Stimulated activated CD4-positive, alpha-beta T cell treated with anti-CD3 and anti-CD28 coated beads, TNF-alpha, amount 100 ng/mL, for 24 hours (primary cell): ENCODE data around the gene PFKM.

Experiments used
- DNase-seq, 3 experiments: peaks; one replicate each; pipeline ENCODE4 v3.0.0-alpha.2; 2020; ENCODE audit warnings: low read depth in 3 of 3

Gene PFKM

GRCh38 chr12:48157018-48157888 is 38.1 kb downstream of the PFKM start, which contains the start of gene ASB8:
TSS of gene ASB8 (minus strand) at chr12:48157515. CDS start at chr12:48153496, 4,019 bp downstream.
- peak; percentile 97 to 99 (median 99) for DNase-seq

DNA sequence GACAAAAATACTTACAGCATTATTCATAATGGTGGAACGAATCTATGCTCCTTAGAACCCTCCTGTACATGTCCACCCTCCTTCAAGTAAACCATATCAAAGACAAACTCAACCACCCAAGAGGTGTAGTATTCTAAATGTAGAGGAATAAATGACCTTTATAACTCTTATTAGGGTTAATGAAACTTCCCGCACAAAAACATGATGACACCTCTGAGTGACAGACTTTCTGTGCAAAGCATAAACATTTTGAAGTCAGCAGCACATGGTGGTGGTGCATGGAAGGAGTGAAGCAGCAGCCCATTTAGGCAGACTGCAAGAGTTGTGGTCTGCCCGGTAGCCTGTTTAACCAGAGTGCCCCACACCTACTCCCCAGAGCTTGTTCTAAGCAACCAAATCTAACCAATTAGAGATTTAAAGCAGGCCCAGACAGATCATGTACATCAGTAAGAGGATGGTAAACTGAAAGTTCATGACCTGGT is 38.8 kb downstream of the PFKM start:
- no peak for DNase-seq

- DNase-seq: no peak
Observed at GRCh38 chr12:48160046-48160445, 40.9 kb downstream of the PFKM start.

GRCh38 chr12:48160807-48161206 is 41.6 kb downstream of the PFKM start:
- DNase-seq: no peak

DNA sequence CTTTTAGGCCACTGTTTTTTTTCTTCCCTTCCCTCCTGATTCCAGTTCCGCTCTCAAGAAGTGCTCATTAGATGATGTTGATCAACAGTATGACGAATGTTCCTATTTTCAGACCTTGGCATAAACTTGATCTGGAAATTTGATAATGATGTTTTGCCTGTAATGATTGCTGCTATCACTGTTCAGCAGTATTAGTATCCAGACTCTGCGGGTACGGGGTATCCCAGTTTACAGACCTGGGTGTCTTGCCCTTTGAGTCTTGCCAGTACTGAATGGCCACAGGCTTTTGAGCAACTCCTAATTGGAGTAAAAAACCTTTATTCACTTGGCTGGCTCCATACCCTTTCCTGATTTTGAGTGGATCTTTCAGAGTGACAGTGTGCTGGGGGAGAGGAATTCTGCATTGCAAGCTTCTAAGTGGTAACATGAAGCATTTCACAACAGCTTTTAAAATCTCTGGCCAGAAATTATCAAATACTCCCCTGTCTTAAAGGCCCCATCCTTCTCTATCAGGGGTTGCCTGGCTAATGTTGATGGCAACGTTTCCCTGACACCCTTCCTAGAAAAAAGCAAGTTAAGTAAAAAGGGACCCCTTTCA is 44.1 kb downstream of the PFKM start:
- DNase-seq: no peak

DNA sequence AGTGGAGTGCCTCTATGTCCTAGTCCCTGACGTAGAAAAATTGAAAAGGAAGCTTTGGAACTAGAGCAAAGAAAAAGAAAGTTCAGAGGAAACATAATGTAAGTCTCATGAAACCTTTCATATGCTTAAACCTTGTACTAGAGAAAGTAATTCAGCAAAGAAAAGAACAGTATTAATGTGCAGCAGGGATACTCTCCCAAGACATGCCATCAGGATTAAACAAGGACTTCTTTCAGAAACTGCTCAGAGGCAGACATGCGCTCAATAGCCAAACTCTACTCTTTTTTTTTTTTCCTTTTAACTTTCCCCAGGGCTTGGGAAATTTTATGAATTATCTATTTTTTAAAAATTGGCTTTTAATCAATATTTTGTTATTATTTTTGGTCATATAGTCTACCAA is 45.3 kb downstream of the PFKM start:
- no peak for DNase-seq

GRCh38 chr12:48165089-48165981 is 46.2 kb downstream of the PFKM start:
- peak in 1 of 3 experiments; percentile 46 for DNase-seq

DNA sequence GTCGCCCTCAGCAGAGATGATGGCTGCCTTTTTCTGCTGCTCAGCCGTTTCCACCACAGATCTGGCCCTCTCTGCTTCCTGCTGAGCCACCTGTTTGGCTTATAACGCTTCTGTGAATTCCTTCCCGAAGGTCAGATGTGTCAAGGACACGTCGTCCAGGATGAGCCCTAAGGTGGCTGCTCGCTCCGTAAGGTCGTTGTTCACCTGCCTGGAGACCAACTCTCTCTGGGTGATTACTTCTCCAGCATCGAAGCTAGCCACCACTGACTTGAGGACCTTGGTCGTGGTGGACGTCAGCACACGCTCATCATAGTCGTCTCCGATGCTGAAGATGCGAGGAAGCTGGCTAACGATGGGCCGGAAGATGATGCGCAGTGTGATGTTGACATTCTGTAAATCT is 49.8 kb downstream of the PFKM start:
- DNase-seq: no peak

DNA sequence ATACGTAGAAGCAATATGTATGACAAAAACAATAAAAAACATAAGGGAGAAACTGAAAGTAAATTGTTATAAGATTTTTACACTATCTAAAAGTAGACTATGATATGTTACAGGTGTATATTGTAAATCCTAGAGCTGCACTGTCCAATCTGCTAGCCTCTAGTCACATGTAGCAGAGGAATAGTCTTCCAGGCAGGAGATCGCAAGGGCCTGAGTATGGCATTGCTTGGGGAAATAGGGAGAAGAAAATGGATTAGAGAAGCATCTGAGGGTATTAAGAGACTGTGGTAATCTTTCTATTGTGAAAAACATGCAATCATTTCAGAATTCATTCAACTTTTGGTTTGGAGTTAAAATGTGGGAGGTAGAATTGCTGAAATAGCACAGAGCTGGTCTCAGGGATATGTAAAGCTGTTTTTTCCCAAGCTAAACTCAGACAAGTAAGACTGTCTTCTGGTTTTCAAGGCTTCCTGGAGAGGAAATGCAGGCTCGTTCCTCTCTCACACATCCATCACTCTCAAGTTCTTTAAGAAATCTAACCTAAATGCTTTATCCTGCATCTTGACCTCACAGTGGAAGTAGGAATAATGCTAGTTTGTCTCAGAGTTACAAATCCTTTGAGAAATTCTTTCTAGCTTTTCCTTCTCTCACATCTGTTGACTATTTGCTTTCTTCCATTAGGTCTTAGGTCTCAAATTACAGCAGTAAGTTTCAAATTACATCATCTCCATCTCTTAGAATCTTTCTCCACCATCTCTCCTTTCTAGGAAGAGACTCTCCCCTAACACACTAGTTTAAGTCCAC is 56.7 kb downstream of the PFKM start:
- DNase-seq: no peak

DNA sequence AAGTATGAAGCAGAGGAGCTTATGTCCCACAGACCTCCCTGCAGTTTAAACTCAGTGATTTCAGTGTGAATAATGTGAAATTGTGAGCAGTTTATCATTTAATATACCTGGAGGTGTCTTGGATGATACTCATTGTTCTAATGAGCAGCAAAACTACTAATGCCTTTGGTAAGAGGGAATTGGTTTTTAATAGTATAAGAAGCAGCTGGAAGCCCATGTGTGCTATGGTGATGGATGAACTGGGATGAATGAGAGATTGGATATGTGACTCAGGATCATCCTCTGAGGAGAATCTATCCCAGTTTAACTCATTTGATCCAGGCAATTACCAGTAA is 57.2 kb downstream of the PFKM start:
- DNase-seq: no peak

DNA sequence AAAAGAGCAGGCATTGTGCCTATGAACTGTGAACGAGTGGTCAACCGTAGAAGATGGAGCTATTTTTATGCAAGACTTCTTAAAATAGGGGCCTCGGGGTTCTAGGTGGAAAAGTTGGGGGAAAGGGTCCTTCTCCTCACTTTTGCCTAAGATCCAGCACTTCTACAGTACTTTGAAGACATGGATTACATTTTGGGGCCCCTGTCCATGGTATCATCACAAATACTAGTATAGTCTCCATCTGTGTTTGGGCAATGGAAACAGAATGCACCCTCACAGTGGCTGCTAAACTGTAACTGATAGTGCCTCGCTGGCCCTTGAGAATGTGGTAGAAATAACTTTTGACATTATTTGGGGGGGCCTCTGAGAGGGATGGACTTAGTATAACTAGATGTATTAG is 58.8 kb downstream of the PFKM start:
- no peak for DNase-seq

DNA sequence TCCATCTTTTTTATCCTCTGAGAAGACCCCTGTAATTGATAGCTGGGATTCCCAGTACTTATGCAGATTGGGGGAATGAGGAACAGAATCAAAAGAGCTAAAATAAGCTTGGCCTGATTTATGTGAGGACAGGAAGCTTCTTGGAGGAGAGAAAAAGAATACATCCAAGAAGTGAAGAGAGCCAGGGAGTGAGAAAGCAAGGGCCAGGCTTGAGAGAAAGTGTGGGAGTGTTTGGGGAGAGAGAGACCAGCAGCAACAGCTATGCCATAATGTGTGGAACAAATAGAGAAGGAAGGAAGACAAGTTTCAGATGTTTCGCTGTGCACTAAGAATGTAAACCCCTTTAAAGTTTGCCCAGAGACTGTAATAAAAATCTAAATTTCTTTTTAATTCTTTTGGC is 60.3 kb downstream of the PFKM start:
- DNase-seq: no peak

GRCh38 chr12:48180424-48180823 is 61.3 kb downstream of the PFKM start:
- DNase-seq: no peak

DNA sequence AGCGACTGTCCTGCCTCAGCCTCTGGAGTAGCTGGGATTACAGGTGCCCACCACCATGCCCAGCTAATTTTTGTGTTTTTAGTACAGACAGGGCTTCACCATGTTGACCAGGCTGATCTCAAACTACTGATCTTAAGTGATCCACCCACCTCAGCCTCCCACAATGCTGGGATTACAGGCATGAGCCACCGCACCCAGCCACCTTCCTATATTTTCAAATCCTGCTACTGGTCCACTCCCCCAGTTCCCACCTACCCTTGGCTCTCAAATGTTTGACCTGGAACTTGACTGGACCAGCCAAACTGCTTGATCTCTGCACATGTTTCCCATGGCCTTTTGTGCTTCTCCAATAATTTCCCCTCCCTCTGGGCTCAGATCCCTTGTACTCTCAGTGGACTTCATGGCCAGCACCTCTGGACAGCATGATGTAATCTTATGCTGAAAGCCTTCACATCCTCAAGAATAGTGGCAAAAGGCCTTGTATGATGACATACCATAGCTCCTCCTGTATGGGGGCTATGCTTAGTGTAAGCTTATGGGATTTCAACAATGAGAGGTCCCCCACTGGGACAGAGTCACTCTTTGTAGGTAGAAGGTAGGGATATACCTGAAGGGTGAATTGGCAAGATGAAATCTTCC is 61.8 kb downstream of the PFKM start:
- no peak for DNase-seq

- DNase-seq: no peak
Observed at GRCh38 chr12:48182631-48183030, 63.5 kb downstream of the PFKM start.

DNA sequence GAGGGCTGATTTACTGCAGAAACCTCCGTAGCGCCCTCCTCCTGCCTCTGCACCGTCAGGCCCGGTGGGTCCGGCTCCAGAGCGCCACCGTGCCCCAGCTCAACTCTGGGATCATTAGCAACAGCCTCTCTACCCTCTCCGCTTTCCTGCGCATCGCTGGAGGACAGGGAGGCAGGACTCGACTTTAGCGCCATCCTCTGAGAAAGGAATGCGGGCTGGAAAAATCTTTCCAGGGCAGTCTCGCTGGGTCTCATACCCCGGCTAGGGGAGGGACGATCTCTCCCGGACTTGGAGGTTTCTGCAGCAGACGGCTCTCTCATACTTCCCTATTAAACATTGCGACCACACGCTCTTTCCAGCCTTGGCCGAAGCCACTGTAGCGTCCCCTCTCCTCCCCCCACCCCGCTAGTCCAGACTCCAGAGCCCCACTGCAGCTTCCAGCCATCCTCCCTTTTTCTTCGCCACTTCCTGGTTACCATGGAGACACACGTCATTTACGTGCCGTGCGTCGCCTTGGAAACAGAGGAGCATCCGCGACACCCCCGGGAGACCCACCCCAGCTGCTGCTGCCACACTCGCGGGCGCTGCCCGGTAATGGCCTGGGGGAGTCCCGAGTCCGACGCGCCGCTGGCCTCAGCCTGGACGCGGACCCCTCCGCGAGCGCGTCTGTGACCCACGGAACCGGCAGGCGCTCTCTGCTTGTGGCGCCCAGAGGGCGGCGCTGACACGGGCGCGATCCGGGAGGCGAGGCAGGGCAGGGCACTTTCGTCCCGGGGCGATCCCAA is 64.1 kb downstream of the PFKM start, which contains the start of gene CCDC184:
TSS of gene CCDC184 (plus strand) at position 554 of the 785 bp plus-strand sequence. CDS start 479 bp downstream, outside the sequence.
- DNase-seq: peak; percentile 51 to 59 (median 55)

- DNase-seq: no peak
Observed at GRCh38 chr12:48183876-48184548, 64.8 kb downstream of the PFKM start.

GRCh38 chr12:48184549-48184922 is 65.4 kb downstream of the PFKM start:
- DNase-seq: no peak

GRCh38 chr12:48185181-48185919 is 66.2 kb downstream of the PFKM start:
- no peak for DNase-seq
